IMR-90 (cell line): ENCODE data around the gene KCNK6.

ENCODE experiments used
- CHD1 ChIP-seq: IDR thresholded peaks from 2 replicates; pipeline ENCODE4 v1.6.1; 2012; ENCODE audit warnings: low read depth, low read length, improper control_type of control experiment
- RAD21 ChIP-seq: IDR thresholded peaks from 2 replicates; pipeline ENCODE4 v1.6.1; 2012; ENCODE audit warnings: low read length, improper control_type of control experiment
- RFX5 ChIP-seq: IDR thresholded peaks from 2 replicates; pipeline ENCODE4 v1.8.0; 2012; ENCODE audit warnings: low read depth, mild to moderate bottlenecking, low read length, moderate library complexity
- TF ChIP-seq, protein P1 (sequence below): conservative IDR thresholded peaks from 2 replicates; pipeline ENCODE4 v1.5.1; 2012; ENCODE audit warnings: mild to moderate bottlenecking, low read depth, low read length, improper control_type of control experiment

DNA sequence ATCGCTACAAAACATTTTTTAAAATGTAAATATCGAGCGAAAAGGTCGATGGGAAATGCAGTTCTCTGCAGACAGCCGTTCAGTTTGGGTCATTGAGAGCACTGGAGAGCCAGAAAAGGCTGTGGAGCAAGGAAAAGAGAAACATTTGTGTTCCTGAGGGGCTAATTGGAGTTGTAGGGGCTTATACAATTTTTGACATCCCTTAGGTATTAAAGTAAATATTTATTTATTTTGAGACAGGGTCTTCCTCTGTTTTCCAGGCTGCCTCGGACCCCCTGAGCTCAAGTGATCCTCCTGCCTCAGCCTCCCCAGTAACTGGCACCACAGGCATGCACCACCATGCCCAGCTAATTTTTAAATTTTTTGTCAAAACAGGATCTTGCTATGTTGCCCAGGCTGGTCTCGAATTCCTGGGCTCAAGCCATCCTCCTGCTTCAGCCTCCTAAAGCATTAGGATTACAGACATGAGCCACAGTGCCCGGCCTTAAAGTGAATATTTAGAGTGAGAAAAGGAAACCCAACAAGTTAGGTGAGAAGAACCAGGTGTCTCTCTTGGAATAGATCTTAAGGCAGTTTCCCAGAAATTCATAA is 3.1 kb upstream of the KCNK6 start:
- TF ChIP-seq, protein P1, sequence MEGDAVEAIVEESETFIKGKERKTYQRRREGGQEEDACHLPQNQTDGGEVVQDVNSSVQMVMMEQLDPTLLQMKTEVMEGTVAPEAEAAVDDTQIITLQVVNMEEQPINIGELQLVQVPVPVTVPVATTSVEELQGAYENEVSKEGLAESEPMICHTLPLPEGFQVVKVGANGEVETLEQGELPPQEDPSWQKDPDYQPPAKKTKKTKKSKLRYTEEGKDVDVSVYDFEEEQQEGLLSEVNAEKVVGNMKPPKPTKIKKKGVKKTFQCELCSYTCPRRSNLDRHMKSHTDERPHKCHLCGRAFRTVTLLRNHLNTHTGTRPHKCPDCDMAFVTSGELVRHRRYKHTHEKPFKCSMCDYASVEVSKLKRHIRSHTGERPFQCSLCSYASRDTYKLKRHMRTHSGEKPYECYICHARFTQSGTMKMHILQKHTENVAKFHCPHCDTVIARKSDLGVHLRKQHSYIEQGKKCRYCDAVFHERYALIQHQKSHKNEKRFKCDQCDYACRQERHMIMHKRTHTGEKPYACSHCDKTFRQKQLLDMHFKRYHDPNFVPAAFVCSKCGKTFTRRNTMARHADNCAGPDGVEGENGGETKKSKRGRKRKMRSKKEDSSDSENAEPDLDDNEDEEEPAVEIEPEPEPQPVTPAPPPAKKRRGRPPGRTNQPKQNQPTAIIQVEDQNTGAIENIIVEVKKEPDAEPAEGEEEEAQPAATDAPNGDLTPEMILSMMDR = no peak
- TF ChIP-seq RAD21 (no peak), CHD1 (no peak), RFX5 (no peak)
